Adrenal gland (tissue), 5 donors: ENCODE data around the gene SPATA3.

Source experiments
- POLR2A ChIP-seq, 2 donors: fragments of 450-650 bp; IDR thresholded peaks; one replicate each; pipeline ENCODE4 v1.6.1; 2017; ENCODE audit warnings: antibody characterized with exemption in 2 of 2, mild to moderate bottlenecking in 2 of 2, moderate library complexity in 1 of 2
- TF ChIP-seq, protein P1 (sequence below), 6 experiments: fragments of 450-650 bp in 4 of 6; fragments of 200-600 bp in 2 of 6; sonication (generic) in 1 of 6; IDR thresholded peaks; 1 replicate in 5 of 6; 2 replicates in 1 of 6; pipeline versions ENCODE4 v1.5.1 to v1.8.0; 2016 to 2021; ENCODE audit warnings: antibody characterized with exemption in 6 of 6, mild to moderate bottlenecking in 2 of 6, moderate library complexity in 1 of 6
- donor health status: DM: no; HTN: no; CAD: no.

DNA sequence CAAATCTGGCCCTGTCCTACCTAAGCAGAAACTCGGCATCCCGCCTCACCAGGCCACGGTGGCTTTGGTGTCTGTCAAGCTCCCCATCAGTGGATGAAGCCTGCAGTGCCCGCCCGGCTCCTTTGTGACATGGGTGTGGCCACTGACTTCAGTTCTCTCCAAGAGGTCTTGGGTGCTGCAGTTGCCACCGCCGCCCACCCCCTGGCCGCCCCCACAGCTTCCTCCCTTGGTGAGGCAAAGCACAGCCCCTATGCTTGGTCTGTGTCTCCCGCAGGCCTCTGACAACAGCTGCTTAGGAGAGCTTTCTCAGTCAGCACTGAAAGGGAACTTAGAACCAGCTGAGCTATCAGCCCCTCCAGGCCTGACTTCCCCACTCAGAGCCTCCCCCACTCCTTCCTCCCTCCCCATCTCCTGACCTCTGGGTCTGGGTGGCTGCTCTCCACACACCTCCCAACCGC is 48.0 kb upstream of the SPATA3 start:
- TF ChIP-seq, protein P1, sequence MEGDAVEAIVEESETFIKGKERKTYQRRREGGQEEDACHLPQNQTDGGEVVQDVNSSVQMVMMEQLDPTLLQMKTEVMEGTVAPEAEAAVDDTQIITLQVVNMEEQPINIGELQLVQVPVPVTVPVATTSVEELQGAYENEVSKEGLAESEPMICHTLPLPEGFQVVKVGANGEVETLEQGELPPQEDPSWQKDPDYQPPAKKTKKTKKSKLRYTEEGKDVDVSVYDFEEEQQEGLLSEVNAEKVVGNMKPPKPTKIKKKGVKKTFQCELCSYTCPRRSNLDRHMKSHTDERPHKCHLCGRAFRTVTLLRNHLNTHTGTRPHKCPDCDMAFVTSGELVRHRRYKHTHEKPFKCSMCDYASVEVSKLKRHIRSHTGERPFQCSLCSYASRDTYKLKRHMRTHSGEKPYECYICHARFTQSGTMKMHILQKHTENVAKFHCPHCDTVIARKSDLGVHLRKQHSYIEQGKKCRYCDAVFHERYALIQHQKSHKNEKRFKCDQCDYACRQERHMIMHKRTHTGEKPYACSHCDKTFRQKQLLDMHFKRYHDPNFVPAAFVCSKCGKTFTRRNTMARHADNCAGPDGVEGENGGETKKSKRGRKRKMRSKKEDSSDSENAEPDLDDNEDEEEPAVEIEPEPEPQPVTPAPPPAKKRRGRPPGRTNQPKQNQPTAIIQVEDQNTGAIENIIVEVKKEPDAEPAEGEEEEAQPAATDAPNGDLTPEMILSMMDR (IDR thresholded peaks at IDR 0.05), result no peak
- TF ChIP-seq POLR2A (IDR thresholded peaks at IDR 0.05), result no peak
